CD4-positive, alpha-beta T cell treated with Interleukin-10 for 1 hour (primary cell): ENCODE data around the gene P2RY10.
"Not testable (repeated sequence)": the region's sequence is repeated elsewhere in the genome, so short reads cannot be mapped to it uniquely, and the experiment has no call there.

ENCODE experiments used
- DNase-seq: peaks from one replicate; pipeline ENCODE4 v3.0.0-alpha.2; 2020

The P2RY10 gene

DNA sequence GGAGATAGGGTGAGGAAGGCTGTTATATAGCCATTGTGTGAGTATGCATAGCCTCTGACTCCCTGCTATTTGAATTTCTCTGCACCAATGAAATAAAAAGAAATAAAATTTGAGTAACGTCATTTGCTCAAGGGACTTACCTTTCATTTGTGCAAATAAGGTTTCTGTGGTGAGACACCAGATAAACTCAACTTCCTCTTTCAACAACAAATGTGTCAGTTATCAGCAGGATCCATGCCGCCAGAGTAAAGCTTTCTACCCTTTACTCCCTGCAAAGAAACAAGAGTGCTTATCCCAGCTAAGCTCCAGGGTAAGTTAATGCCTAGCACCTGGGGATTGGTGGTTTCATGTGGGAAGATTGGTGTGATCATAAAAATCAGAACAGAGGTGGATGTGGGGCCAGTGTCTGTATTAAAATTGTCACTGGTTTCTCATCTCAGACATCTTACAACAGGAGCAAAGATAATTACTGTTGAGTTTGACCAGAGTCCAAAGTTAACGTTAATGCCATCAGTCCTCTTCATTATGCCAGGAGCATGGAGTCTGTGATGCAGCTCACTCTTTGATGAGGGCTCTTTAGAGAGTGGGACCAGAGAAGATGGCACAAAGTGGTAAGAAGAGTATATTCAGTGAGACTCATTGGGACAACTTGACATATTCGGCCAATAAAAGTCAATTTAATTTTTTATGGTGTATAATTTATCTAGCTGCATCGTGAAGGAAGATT, at the start of gene P2RY10:
Gene P2RY10, plus strand, starts transcription at position 206 of the 727 bp plus-strand sequence. CDS start 15,130 bp downstream, outside the sequence.
- peak; percentile 74 for DNase-seq

DNA sequence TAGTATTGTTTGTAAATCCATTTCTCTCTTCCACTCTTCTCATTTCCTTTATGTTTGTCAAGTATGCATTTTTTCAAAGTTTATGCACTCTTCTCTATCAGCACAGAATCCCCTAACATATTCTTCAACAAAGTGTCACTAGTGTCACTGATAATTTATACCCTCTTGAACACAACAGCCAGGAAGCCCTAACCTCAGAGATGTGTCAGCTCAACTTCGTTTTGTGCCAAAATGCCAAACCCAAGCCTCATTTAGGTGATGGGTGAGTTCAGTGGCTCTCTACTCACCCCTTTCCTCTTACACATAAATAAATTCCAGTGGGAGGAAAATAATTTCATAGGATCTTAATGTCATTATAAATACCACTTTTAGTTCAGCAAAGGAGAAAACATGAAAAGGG, 22.4 kb upstream of the P2RY10 start:
- no peak for DNase-seq

DNA sequence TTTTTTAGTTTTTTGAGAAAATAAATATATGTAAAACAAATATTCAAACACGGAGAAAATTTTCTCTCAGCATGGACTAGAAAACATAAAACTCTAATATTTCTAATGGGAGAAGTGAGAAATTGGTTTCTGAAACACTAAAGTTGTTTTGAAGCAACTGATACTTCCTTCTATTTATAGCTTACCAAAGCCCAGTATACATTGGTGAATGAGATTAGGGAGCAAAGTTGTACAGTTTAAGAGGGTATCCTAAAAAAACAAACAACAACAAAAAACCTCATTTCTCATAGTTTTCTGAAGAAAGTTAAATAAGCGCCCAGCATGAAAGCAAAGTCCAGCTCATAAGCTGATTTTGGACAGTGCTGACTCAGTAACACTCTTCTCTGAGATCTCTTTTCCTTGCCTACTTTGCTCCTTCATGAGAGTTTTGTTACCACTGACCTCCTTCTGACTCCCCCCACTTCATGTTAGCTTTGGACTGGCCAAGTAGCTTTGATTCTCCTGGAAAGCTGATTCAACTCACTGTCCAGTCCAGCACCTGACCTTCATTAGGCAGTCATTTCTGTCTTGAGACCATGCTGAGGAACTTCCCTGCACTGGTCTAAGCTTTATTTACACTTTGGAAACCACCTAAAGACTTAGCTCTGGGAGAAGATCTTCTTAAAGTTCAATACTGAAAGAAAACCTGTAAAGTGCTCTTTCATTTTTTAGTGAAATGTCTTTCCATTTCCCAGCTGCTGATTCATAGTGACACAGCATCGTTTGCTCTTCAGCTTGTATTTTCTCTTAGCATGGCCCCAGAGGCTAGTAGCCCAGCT, 21.8 kb upstream of the P2RY10 start:
- DNase-seq, result no peak

DNA sequence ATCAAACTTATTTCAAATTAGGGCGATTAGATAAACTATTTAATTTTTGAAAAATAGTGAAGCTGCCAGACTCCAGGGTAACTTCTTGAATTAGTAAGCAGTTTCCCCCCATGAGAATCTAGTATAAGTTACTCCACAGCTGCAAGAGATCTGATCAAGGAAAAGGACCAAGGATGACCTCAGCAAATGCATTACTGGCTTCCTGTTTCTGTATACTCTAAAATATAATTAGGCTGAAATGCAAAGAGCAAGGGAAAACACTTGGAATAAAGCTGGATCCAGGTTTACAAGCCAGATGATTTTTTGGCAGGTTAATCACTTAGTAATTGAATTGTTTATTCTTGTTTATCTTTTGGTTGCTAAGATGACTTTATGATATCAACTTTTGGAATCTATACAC, 13.4 kb upstream of the P2RY10 start:
- no peak for DNase-seq

GRCh38 chrX:78934866-78935265, 10.3 kb upstream of the P2RY10 start:
- no peak for DNase-seq

- DNase-seq, result no peak
Measured at GRCh38 chrX:78944351-78944750, 840 bp upstream of the P2RY10 start.

DNA sequence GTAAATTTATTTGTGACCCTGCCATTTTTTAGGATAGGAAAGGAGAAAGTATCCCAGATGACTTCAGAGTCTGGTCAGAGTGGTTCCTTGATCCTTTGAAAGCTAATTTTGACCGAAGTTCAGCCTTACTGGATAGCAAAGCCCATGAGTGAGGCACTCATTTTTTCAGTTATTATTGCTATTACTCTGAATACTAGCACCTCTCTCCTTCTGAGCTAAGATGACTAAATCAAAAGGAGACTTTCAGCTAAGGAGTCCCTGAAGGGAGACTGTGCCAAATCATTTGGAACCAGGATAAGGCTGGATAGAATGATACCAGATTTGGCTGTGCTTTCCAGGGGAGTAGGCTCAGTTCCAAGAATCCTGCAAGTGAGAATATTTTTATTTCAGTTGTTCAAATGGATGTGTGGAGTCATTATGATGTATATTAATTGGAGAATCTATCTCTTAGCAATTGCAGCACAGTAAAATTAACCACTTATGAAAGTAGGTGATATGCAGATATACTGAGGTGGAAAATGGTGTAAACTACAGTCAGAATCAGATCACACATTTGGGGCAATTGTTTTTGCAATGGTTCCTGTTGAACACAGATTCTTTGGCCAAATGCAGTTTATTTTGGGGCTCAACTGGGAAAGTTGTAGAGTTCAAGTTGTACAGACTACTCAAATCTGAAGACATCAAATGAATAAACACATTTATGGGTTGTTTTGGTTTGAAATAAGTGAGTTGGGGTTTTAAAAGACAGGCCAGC, 1.2 kb downstream of the P2RY10 start:
- DNase-seq, result no peak

DNA sequence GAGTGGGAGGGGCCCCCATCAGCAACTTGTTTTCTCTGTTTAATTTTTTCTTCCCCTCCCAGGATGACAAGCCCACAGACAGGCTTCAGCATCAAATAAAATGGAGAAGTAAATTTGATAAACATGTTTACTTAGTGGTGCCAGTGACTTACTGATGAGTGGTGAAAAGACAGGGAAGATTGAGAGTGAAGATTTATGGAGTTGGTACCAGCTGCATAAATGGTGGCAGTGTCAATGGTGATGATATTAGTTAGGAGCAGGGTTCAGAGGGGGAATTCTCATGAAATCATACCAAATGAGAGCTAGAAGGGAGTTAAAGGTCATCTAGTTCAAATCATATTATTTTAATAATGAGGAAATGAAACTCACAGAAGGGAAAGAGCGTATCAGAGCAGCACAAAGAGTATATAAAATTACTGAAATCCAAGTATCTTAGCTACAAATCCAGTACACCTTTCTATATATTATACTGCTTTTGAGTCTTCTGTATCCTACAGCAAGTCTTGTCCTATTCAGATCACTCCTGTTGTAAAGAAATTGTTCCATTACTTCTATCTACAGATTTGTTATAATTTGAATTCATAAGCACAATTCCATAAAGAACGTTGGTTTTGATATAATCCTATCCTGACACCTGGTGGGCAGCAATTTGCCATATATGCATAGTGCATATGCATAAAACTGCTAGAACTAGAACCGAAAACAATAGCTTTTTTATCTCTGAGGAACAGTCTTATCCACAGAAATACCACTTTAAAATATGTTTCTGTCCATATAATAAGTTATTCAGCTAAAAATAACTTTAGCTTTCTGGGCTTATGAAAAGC, 5.0 kb downstream of the P2RY10 start:
- no peak for DNase-seq

- DNase-seq, result no peak
Measured at GRCh38 chrX:78957049-78957767, 12.0 kb downstream of the P2RY10 start.

- no peak for DNase-seq
Measured at GRCh38 chrX:78957768-78958130, 12.6 kb downstream of the P2RY10 start.

GRCh38 chrX:78958419-78959116, 13.4 kb downstream of the P2RY10 start:
- peak; percentile 42 for DNase-seq

- no peak for DNase-seq
Measured at GRCh38 chrX:78960888-78961287, 15.7 kb downstream of the P2RY10 start.

DNA sequence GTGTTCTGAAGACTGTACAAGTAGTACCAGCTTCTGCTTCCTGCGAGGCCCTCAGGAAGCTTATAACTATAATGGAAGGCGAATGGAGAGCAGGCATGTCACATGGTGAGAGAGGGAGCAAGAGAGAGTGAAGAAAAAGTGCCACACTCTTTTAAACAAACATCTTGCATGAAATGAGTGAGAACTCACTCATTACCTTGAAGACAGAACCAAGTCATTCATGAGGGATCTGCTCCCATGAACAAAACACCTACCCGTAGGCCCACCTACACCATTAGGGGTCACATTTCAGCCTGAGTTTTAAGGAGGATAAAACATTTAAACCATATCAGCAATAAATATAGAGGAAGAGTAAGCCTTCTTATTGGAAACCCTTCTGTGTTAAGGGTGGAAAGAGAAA, 19.4 kb downstream of the P2RY10 start:
- DNase-seq, result no peak

GRCh38 chrX:78979789-78980464, 34.7 kb downstream of the P2RY10 start:
- no peak for DNase-seq

GRCh38 chrX:78989349-78989748, 44.2 kb downstream of the P2RY10 start:
- DNase-seq, result no peak

- peak; percentile 37 for DNase-seq
Measured at GRCh38 chrX:78997870-78998558, 52.8 kb downstream of the P2RY10 start.

- not testable (repeated sequence) for DNase-seq
Measured at GRCh38 chrX:79007540-79007939, 62.3 kb downstream of the P2RY10 start.
